HG02840 (cell line): ENCODE results near the gene AFF3.

Source experiments
- ATAC-seq: cut with Tn5 transposase; IDR thresholded peaks from one replicate; pipeline ENCODE4 v1.9.1; 2021; ENCODE audit warnings: mild to moderate bottlenecking, moderate library complexity, moderate number of reproducible peaks; ENCODE audit not compliant: unreplicated experiment, low FRiP score

The AFF3 gene

DNA sequence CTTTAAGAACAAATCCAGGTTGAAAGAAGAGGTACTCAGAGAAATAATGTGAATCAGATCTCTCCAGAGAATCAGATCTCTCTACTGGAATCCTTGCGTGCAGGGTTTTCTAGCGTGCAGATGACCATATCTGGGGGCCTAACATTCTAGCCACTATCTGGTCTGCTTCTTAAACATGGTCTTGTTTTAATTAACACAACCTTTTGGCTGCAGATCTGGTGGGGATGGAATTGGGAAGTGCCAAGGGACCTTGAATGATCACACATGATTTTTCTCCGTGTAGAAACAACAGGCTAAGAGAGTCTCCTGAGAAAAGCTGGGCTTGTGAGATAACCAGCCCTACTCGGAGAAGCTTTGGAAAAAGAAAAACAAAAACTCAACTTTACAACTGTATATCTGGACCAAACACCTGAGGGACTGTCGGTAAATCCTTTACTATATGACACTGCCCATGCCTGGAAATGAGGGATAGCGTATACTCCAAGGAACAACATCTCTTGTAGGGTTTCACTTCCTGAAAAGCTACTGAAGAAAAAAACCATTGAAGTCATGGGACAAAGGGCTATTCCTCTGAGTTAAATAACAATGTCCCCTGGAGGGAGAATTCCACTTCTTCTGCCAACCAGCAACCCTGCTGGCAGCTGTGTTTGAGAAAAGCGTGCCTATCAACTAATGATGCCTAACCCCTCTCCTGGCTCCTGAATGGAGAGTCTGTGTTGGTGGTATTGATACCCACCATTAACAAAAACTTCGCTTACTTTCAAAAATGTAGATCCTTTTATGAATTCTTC is 481.6 kb downstream of the AFF3 start:
- ATAC-seq, result no peak

- ATAC-seq, result no peak
Measured at GRCh38 chr2:99659874-99660273, 482.5 kb downstream of the AFF3 start.

DNA sequence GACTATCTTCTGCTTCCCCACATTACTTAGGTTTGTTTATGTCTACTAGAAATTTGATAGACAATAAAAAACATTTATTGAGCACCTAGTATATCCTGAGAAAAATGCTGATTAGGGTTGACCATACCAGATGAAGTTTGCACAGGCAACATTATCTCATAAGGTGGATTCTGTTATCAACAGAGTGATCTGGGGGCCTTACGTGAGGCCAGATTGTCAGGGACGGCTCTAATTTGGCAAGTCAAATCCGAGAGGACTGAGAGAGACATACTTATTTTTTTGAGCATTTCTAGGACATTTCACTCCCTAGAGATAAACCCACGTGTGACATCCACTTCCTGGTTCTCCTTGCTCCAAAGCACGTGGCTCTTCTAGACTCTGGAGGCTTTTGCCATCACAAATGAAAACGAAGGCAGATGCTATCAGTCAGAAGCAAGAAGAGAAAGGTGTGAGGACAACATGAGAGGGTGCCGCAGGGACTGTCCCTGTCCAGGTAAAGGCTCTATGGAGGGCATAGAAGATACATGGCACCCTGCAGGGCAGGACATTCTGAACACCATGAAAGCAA is 484.6 kb downstream of the AFF3 start:
- no peak for ATAC-seq

DNA sequence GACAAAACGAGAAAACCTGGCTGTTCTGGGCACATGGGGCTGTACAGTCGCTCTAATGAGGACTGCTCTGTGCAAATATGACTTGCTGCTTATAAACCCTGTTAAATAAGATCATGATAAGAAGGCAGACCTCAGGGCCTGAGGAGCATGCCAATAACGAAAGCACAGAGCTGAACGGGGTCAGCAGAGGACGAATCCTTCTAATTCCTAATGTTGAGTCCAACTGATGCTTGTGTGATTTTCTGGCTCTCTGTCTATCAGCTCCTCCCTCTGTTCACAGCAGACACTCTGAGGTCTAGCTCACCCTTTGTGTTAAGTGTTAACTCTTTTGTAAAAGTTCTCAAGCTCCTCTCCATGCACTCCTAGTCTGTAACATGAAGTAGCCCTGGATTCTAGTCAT is 485.4 kb downstream of the AFF3 start:
- no peak for ATAC-seq

DNA sequence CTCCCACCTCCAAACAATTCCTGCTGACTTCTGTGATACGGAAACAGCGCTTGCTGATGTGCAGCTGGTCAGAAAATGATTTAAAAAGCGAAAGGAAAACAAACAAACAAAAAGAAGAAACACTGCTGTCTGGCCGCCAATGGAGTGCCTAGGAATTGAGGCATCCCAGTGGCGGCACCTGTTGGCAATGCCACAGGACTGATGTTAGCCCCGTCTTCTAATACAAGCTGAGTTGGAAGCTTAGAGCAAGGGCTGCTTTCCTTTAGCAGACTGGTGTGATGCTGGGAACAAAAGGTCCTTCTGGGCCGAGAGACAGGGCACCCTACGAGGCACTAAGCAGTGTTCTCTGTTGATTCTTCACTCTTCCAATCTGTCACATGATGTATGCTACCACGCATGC is 489.0 kb downstream of the AFF3 start:
- ATAC-seq, result no peak

GRCh38 chr2:99652862-99653261 is 489.5 kb downstream of the AFF3 start:
- no peak for ATAC-seq

GRCh38 chr2:99651930-99652670 is 490.3 kb downstream of the AFF3 start:
- ATAC-seq, result no peak

GRCh38 chr2:99648906-99649789 is 493.2 kb downstream of the AFF3 start:
- ATAC-seq, result no peak

DNA sequence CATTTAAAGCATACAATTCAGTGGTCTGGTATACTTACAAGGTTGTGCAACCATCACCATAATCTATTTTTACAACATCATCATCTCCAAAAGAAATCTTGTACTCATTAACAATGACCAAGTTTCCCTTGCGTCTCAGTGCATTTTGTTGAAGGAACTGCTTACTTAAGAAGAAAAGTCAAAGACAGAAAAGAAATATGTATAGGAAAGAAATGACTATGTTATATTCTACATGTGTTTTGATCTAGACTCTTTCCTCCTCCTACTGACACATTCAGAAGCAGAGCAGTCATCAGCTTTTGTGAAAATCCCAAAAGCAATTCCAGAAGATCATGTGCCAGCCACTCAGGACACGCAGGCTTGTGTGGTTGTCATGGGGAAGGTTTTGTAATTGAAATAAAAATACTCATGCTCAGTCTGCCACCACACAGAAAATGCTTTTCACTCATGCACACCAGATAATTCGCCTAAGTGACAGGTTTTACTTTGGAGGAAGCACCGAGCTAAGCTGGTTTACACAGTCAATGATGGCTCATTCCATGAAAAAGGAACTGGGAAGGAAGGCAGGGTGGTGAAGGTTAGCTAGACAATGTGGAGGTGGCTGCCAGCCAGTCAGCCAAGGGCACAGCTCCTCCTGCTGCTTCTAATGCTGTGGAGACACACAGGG is 494.1 kb downstream of the AFF3 start:
- ATAC-seq, result no peak

DNA sequence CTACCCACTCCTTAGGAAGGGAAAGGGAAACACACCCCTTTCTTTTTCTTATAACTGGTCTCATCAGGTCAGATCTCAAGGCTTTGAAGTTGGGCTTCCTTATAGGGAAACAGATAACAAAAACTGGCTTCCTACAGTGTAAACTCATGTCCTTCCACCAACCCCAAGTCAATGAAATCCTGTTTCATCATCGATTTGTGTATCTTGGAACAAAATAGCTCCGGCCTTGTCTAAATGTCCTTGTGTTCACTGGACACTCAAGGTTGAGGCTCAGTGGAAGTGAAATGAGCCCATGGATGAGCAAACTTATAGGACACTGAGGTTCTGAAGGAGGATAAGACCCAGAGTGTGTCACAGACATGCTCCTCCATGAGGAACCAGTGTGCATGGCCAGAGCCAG is 496.4 kb downstream of the AFF3 start:
- no peak for ATAC-seq

- ATAC-seq, result no peak
Measured at GRCh38 chr2:99644419-99644787, 498.0 kb downstream of the AFF3 start.

DNA sequence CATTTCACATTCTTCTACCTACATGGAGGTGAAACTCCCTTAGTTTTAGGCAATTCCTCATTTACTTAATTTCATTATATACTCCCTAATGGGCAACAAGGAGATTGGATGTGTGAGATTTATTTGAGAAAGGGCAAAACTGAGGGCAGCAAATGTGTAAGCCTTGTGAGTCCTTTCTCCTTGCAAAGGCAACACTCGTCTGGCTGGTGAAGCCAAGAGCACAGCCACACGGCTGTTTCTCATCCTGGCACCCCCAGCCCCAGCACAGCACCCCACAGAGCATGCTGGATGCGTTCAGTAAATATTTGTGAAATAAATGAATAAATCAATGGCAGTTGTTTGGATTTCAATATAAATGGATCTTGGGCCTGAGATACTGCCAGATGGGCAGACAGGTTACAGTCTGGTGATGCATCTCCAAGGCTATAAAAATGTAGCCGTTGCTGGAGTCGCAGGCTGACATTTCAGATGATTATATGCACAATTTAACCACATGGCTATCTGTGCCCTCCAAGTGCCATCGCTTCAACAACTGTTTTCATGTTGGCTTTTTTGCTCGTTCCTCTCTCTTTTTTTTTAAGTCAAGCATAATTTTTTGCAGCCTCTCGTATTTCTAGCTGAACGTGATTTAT is 498.5 kb downstream of the AFF3 start:
- ATAC-seq, result no peak

GRCh38 chr2:99641999-99642398 is 500.4 kb downstream of the AFF3 start:
- ATAC-seq, result no peak

GRCh38 chr2:99640635-99641151 is 501.7 kb downstream of the AFF3 start:
- ATAC-seq, result no peak

GRCh38 chr2:99638791-99639190 is 503.6 kb downstream of the AFF3 start:
- ATAC-seq, result no peak

DNA sequence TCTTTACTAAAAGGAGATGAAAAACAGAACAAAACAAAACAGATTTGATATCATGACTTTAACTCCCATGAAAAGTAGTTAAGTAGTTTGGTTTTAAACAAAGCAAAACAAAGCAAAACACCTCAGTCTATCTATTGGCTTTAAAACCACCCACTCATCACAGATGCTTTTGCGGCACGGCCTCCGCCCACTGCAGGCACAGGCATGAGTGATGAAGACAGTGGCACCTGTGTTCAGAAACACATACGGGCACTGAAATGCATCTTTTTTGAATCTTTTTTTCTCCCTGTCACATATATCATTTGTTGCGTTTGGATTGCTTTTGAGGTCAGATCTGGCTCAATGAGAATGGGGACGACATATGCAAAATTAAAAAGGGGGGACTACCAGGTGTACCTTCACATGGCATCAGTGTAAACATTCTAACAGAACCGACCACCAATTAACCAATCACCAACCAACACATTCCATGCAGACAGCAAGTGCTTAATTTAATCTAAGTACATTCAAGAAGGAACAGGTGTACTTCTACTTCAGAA is 505.2 kb downstream of the AFF3 start:
- no peak for ATAC-seq

GRCh38 chr2:99636144-99637034 is 506.0 kb downstream of the AFF3 start:
- ATAC-seq, result no peak

DNA sequence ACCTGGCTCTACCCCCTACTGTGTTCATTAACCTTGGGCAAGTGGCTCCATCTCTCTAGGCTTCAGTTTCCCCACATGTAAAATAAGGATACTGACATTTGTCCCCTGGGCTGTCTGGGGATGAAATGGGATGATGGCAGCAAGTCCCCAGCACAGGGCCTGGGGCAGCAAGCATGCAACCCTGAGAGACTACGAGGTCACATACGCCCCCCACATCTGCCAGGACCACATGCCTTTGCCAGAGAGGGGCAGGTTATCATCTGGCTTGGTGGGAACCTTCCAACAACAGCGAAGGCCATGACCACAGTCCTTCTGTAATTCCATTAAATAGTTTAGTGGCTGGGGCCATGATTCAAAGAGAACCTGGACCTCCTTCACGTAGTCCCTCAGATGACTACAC is 506.7 kb downstream of the AFF3 start:
- no peak for ATAC-seq
